Measurements from ENCODE around the gene PTPN3.
"Not testable (repeated sequence)": the region's sequence is repeated elsewhere in the genome, so short reads cannot be mapped to it uniquely, and the experiment has no call there.

The PTPN3 gene

GRCh38 chr9:109498195-109499092 lies at the start of gene PTPN3:
Gene PTPN3 (minus strand): TSS chr9:109498307. CDS start chr9:109463434, 34,873 bp downstream.
- DNase-seq (ENCODE audit: low read depth) = peak; percentile 66
- H3K27me3 ChIP-seq (replicated peaks; ENCODE audit: control insufficient read depth, insufficient read depth, low read length) = peaks cover 55% of the 10 kb centered on the region
- H3K36me3 ChIP-seq (ENCODE audit: control insufficient read depth, insufficient read depth, low read length, severe bottlenecking) = no peaks in the 10 kb centered on the region
- peaks cover 8% of the 10 kb centered on the region for H3K4me1 ChIP-seq (ENCODE audit: control insufficient read depth, insufficient read depth, low read length)
- H3K9ac ChIP-seq (ENCODE audit: low read length) = peak within 1 kb of the TSS; percentile 31
- peak within 1 kb of the TSS; percentile 78 for H3K4me3 ChIP-seq (ENCODE audit: low read length)
- H3K9me3 ChIP-seq (ENCODE audit: control insufficient read depth, low read length) = no peaks in the 10 kb centered on the region

GRCh38 chr9:109544954-109545353 lies 46.8 kb upstream of the PTPN3 start:
- not testable (repeated sequence) for H3K4me3 ChIP-seq (ENCODE audit: low read length); H3K9ac ChIP-seq (ENCODE audit: low read length); DNase-seq (ENCODE audit: low read depth); H3K4me1 ChIP-seq (ENCODE audit: control insufficient read depth, insufficient read depth, low read length); H3K36me3 ChIP-seq (ENCODE audit: control insufficient read depth, insufficient read depth, low read length, severe bottlenecking)
- Histone ChIP-seq H3K9me3 (ENCODE audit: control insufficient read depth, low read length) (peaks cover 48% of the 10 kb centered on the region), H3K27me3 (replicated peaks; ENCODE audit: control insufficient read depth, insufficient read depth, low read length) (peaks cover 13% of the 10 kb centered on the region)

- Histone ChIP-seq H3K9ac (ENCODE audit: low read length) (no peak overlapping the region), H3K36me3 (ENCODE audit: control insufficient read depth, insufficient read depth, low read length, severe bottlenecking) (no peaks in the 10 kb centered on the region), H3K27me3 (replicated peaks; ENCODE audit: control insufficient read depth, insufficient read depth, low read length) (peaks cover 23% of the 10 kb centered on the region), H3K4me1 (ENCODE audit: control insufficient read depth, insufficient read depth, low read length) (no peaks in the 10 kb centered on the region), H3K9me3 (ENCODE audit: control insufficient read depth, low read length) (peaks cover 39% of the 10 kb centered on the region), H3K4me3 (ENCODE audit: low read length) (no peak overlapping the region)
- DNase-seq (ENCODE audit: low read depth) = no peak
These were observed 44.8 kb upstream of the PTPN3 start for GRCh38 chr9:109542922-109543321.

- peaks cover 48% of the 10 kb centered on the region for H3K27me3 ChIP-seq (replicated peaks; ENCODE audit: control insufficient read depth, insufficient read depth, low read length)
- peaks cover 8% of the 10 kb centered on the region for H3K9me3 ChIP-seq (ENCODE audit: control insufficient read depth, low read length)
- no peaks in the 10 kb centered on the region for H3K4me1 ChIP-seq (ENCODE audit: control insufficient read depth, insufficient read depth, low read length)
- no peak for DNase-seq (ENCODE audit: low read depth)
- H3K36me3 ChIP-seq (ENCODE audit: control insufficient read depth, insufficient read depth, low read length, severe bottlenecking) = no peaks in the 10 kb centered on the region
- no peak overlapping the region for H3K4me3 ChIP-seq (ENCODE audit: low read length)
- H3K9ac ChIP-seq (ENCODE audit: low read length) = no peak overlapping the region
These were observed 40.2 kb upstream of the PTPN3 start for GRCh38 chr9:109538346-109538745.

- H3K27me3 ChIP-seq (replicated peaks; ENCODE audit: control insufficient read depth, insufficient read depth, low read length) = peaks cover 48% of the 10 kb centered on the region
- DNase-seq (ENCODE audit: low read depth) = no peak
- H3K9ac ChIP-seq (ENCODE audit: low read length) = no peak overlapping the region
- H3K4me3 ChIP-seq (ENCODE audit: low read length) = no peak overlapping the region
- H3K9me3 ChIP-seq (ENCODE audit: control insufficient read depth, low read length) = peaks cover 2% of the 10 kb centered on the region
- no peaks in the 10 kb centered on the region for H3K4me1 ChIP-seq (ENCODE audit: control insufficient read depth, insufficient read depth, low read length)
- no peaks in the 10 kb centered on the region for H3K36me3 ChIP-seq (ENCODE audit: control insufficient read depth, insufficient read depth, low read length, severe bottlenecking)
These were observed 39.2 kb upstream of the PTPN3 start for GRCh38 chr9:109537288-109537687.

- H3K4me3 ChIP-seq (ENCODE audit: low read length) = no peak overlapping the region
- H3K9ac ChIP-seq (ENCODE audit: low read length) = no peak overlapping the region
- no peak for DNase-seq (ENCODE audit: low read depth)
- H3K36me3 ChIP-seq (ENCODE audit: control insufficient read depth, insufficient read depth, low read length, severe bottlenecking) = no peaks in the 10 kb centered on the region
- no peaks in the 10 kb centered on the region for H3K9me3 ChIP-seq (ENCODE audit: control insufficient read depth, low read length)
- no peaks in the 10 kb centered on the region for H3K4me1 ChIP-seq (ENCODE audit: control insufficient read depth, insufficient read depth, low read length)
- H3K27me3 ChIP-seq (replicated peaks; ENCODE audit: control insufficient read depth, insufficient read depth, low read length) = peaks cover 52% of the 10 kb centered on the region
These were observed 38.8 kb upstream of the PTPN3 start for GRCh38 chr9:109536859-109537258.

DNA sequence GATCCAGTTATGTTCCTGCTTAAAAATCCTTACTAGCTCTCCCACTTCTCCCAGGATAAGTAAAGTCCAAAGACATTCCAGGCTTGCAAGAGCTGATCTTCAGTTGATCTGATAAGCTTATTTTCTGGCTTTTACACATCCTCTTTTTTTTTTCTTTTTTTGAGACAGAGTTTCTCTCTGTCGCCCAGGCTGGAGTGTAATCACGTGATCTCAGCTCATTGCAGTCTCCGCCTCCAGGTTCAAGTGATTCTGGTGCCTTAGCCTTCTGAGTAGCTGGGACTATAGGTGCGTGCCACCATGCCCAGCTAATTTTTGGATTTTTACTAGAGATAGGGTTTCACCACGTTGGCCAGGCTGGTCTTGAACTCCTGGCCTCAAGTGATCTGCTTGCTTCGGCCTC lies 37.3 kb upstream of the PTPN3 start:
- H3K27me3 ChIP-seq (replicated peaks; ENCODE audit: control insufficient read depth, insufficient read depth, low read length) = peaks cover 61% of the 10 kb centered on the region
- no peaks in the 10 kb centered on the region for H3K36me3 ChIP-seq (ENCODE audit: control insufficient read depth, insufficient read depth, low read length, severe bottlenecking)
- H3K4me1 ChIP-seq (ENCODE audit: control insufficient read depth, insufficient read depth, low read length) = no peaks in the 10 kb centered on the region
- DNase-seq (ENCODE audit: low read depth) = no peak
- H3K9me3 ChIP-seq (ENCODE audit: control insufficient read depth, low read length) = no peaks in the 10 kb centered on the region
- H3K4me3 ChIP-seq (ENCODE audit: low read length) = no peak overlapping the region
- no peak overlapping the region for H3K9ac ChIP-seq (ENCODE audit: low read length)

GRCh38 chr9:109534151-109534550 lies 36.0 kb upstream of the PTPN3 start:
- Histone ChIP-seq H3K9me3 (ENCODE audit: control insufficient read depth, low read length) (no peaks in the 10 kb centered on the region), H3K9ac (ENCODE audit: low read length) (no peak overlapping the region), H3K4me3 (ENCODE audit: low read length) (no peak overlapping the region), H3K36me3 (ENCODE audit: control insufficient read depth, insufficient read depth, low read length, severe bottlenecking) (no peaks in the 10 kb centered on the region), H3K4me1 (ENCODE audit: control insufficient read depth, insufficient read depth, low read length) (no peaks in the 10 kb centered on the region), H3K27me3 (replicated peaks; ENCODE audit: control insufficient read depth, insufficient read depth, low read length) (peaks cover 61% of the 10 kb centered on the region)
- DNase-seq (ENCODE audit: low read depth) = no peak

GRCh38 chr9:109532652-109533051 lies 34.5 kb upstream of the PTPN3 start:
- H3K4me1 ChIP-seq (ENCODE audit: control insufficient read depth, insufficient read depth, low read length); H3K9ac ChIP-seq (ENCODE audit: low read length); H3K4me3 ChIP-seq (ENCODE audit: low read length); DNase-seq (ENCODE audit: low read depth); H3K9me3 ChIP-seq (ENCODE audit: control insufficient read depth, low read length); H3K36me3 ChIP-seq (ENCODE audit: control insufficient read depth, insufficient read depth, low read length, severe bottlenecking): not testable (repeated sequence)
- peaks cover 54% of the 10 kb centered on the region for H3K27me3 ChIP-seq (replicated peaks; ENCODE audit: control insufficient read depth, insufficient read depth, low read length)

DNA sequence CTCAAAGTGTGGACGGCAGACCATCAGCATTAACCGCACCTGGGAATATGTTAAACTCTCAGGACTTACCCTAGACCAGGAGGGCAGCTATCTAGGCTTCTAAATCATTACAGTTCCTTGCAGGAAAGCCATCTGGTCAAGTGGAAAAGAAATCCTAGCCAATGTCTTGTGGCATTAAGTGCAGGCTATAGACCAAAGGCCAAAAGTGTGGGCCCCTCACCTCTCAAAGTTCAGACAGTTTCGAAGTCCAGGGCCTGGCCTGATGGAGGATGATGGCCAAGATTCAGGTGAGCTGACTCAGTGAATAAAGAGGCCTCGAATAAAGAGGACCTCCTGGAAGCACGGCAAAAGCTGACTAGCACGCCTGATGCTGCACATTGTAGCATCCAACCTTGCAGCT lies 24.0 kb upstream of the PTPN3 start:
- Histone ChIP-seq H3K36me3 (ENCODE audit: control insufficient read depth, insufficient read depth, low read length, severe bottlenecking) (no peaks in the 10 kb centered on the region), H3K4me1 (ENCODE audit: control insufficient read depth, insufficient read depth, low read length) (no peaks in the 10 kb centered on the region), H3K9ac (ENCODE audit: low read length) (no peak overlapping the region), H3K4me3 (ENCODE audit: low read length) (no peak overlapping the region), H3K27me3 (replicated peaks; ENCODE audit: control insufficient read depth, insufficient read depth, low read length) (peaks cover 21% of the 10 kb centered on the region), H3K9me3 (ENCODE audit: control insufficient read depth, low read length) (no peaks in the 10 kb centered on the region)
- DNase-seq (ENCODE audit: low read depth) = no peak

DNA sequence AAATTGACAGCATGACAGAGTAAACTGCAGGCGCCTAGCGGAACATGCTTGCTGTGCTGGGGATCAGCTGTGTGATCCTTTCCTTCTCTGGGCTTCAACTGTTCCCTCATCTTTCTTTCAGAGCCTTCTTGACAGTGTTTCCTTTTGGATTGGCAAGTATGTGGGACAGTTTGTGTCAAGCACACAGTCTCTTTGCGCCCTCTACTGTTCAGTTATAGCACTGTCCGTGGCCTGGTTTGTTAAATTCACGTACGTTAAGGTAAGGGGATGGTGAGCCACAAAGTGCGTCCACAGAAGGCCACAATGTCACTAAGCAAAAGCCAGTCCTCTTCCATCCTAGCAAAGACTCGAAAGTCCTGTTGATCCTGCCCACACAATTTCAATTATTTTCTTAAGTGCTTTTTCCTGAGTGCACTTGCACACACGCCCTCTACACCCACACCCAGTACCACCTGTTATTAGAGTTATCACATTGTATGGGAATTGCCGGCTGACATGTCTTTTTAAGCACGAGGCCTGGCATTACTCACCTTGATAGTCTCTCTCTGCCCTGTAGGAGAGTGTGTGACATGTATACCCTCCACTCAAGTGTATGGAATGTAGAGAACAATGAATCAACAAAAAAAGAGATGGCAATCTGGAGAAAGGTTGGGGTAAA lies 22.5 kb upstream of the PTPN3 start:
- no peak overlapping the region for H3K9ac ChIP-seq (ENCODE audit: low read length)
- H3K27me3 ChIP-seq (replicated peaks; ENCODE audit: control insufficient read depth, insufficient read depth, low read length) = peaks cover 32% of the 10 kb centered on the region
- no peak overlapping the region for H3K4me3 ChIP-seq (ENCODE audit: low read length)
- H3K4me1 ChIP-seq (ENCODE audit: control insufficient read depth, insufficient read depth, low read length) = no peaks in the 10 kb centered on the region
- no peaks in the 10 kb centered on the region for H3K9me3 ChIP-seq (ENCODE audit: control insufficient read depth, low read length)
- DNase-seq (ENCODE audit: low read depth) = peak; percentile 94
- no peaks in the 10 kb centered on the region for H3K36me3 ChIP-seq (ENCODE audit: control insufficient read depth, insufficient read depth, low read length, severe bottlenecking)

Measured in adipocyte (in vitro differentiated cells).